ENCODE measurements around the gene EPSTI1.
"Not testable (repeated sequence)": the region's sequence is repeated elsewhere in the genome, so short reads cannot be mapped to it uniquely, and the experiment has no call there.

The EPSTI1 gene

GRCh38 chr13:42893214-42893671 lies 98.8 kb downstream of the EPSTI1 start:
- peak; percentile 67 for DNase-seq (ENCODE audit: low read depth)

- DNase-seq (ENCODE audit: low read depth), result peak; percentile 64
Measured at GRCh38 chr13:42892760-42893159, 99.3 kb downstream of the EPSTI1 start.

GRCh38 chr13:42891591-42891990 lies 100.5 kb downstream of the EPSTI1 start:
- DNase-seq (ENCODE audit: low read depth), result no peak

GRCh38 chr13:42885325-42885724 lies 106.7 kb downstream of the EPSTI1 start:
- no peak for DNase-seq (ENCODE audit: low read depth)

- DNase-seq (ENCODE audit: low read depth), result peak; percentile 77
Measured at GRCh38 chr13:42883771-42884467, 108.1 kb downstream of the EPSTI1 start.

GRCh38 chr13:42883142-42883541 lies 108.9 kb downstream of the EPSTI1 start:
- no peak for DNase-seq (ENCODE audit: low read depth)

- DNase-seq (ENCODE audit: low read depth), result no peak
Measured at GRCh38 chr13:42880056-42880605, 111.9 kb downstream of the EPSTI1 start.

- DNase-seq (ENCODE audit: low read depth), result no peak
Measured at GRCh38 chr13:42878721-42879120, 113.3 kb downstream of the EPSTI1 start.

GRCh38 chr13:42876887-42877545 lies 115.0 kb downstream of the EPSTI1 start:
- no peak for DNase-seq (ENCODE audit: low read depth)

GRCh38 chr13:42876270-42876714 lies 115.7 kb downstream of the EPSTI1 start:
- no peak for DNase-seq (ENCODE audit: low read depth)

- no peak for DNase-seq (ENCODE audit: low read depth)
Measured at GRCh38 chr13:42875475-42876269, 116.4 kb downstream of the EPSTI1 start.

- DNase-seq (ENCODE audit: low read depth), result no peak
Measured at GRCh38 chr13:42874221-42874620, 117.8 kb downstream of the EPSTI1 start.

GRCh38 chr13:42873081-42873480 lies 119.0 kb downstream of the EPSTI1 start:
- DNase-seq (ENCODE audit: low read depth), result no peak

GRCh38 chr13:42867232-42867631 lies 124.8 kb downstream of the EPSTI1 start:
- no peak for DNase-seq (ENCODE audit: low read depth)

- DNase-seq (ENCODE audit: low read depth), result no peak
Measured at GRCh38 chr13:42865768-42866102, 126.3 kb downstream of the EPSTI1 start.

GRCh38 chr13:42864952-42865767 lies 126.9 kb downstream of the EPSTI1 start:
- no peak for DNase-seq (ENCODE audit: low read depth)

- DNase-seq (ENCODE audit: low read depth), result not testable (repeated sequence)
Measured at GRCh38 chr13:42862370-42862769, 129.7 kb downstream of the EPSTI1 start.

GRCh38 chr13:42860485-42860884 lies 131.6 kb downstream of the EPSTI1 start:
- DNase-seq (ENCODE audit: low read depth), result no peak

GRCh38 chr13:42859760-42860159 lies 132.3 kb downstream of the EPSTI1 start:
- DNase-seq (ENCODE audit: low read depth), result no peak

GRCh38 chr13:42855410-42855809 lies 136.6 kb downstream of the EPSTI1 start:
- no peak for DNase-seq (ENCODE audit: low read depth)

- no peak for DNase-seq (ENCODE audit: low read depth)
Measured at GRCh38 chr13:42852136-42852535, 139.9 kb downstream of the EPSTI1 start.

- DNase-seq (ENCODE audit: low read depth), result no peak
Measured at GRCh38 chr13:42849200-42849599, 142.8 kb downstream of the EPSTI1 start.

Measured in fibroblast of gingiva (primary cell).